KMS-11 (cell line): ENCODE results near the gene MAGEA10.

ENCODE experiments used
- H2AFZ ChIP-seq: fragments of 200-600 bp; sonication (generic); 2 replicates; pipeline ENCODE4 v1.6.1; 2016; ENCODE audit warnings: antibody characterized with exemption, mixed run types, low read depth
- H3K27ac ChIP-seq: fragments of 200-600 bp; sonication (generic); 2 replicates; pipeline ENCODE4 v1.6.1; 2016; ENCODE audit warnings: mild to moderate bottlenecking, mixed run types
- H3K27me3 ChIP-seq: fragments of 200-600 bp; sonication (generic); 2 replicates; pipeline ENCODE4 v1.6.1; 2017; ENCODE audit warnings: mild to moderate bottlenecking, low read depth, mixed run types, moderate library complexity; ENCODE audit not compliant: insufficient read depth
- H3K36me3 ChIP-seq: fragments of 200-600 bp; sonication (generic); 2 replicates; pipeline ENCODE4 v1.6.1; 2017; ENCODE audit warnings: mild to moderate bottlenecking, mixed run types; ENCODE audit not compliant: insufficient read depth
- H3K4me1 ChIP-seq: fragments of 200-600 bp; sonication (generic); 2 replicates; pipeline ENCODE4 v1.6.1; 2016; ENCODE audit warnings: mild to moderate bottlenecking, low read depth, mixed run types; ENCODE audit not compliant: poor library complexity, severe bottlenecking
- H3K4me2 ChIP-seq: fragments of 200-600 bp; sonication (generic); 2 replicates; pipeline ENCODE4 v1.7.0; 2016; ENCODE audit warnings: mild to moderate bottlenecking, mixed run types
- H3K4me3 ChIP-seq: fragments of 200-600 bp; sonication (generic); IDR thresholded peaks from 2 replicates; pipeline ENCODE4 v1.6.1; 2017; ENCODE audit warnings: low read depth, low read length, mixed read lengths; ENCODE audit not compliant: insufficient read depth
- H3K79me2 ChIP-seq: fragments of 200-600 bp; sonication (generic); 2 replicates; pipeline ENCODE4 v1.6.1; 2016; ENCODE audit warnings: low read depth, mixed run types; ENCODE audit not compliant: insufficient read depth
- H3K9ac ChIP-seq: fragments of 200-600 bp; sonication (generic); 2 replicates; pipeline ENCODE4 v1.6.1; 2016; ENCODE audit warnings: mild to moderate bottlenecking, mixed run types
- H4K20me1 ChIP-seq: fragments of 200-600 bp; sonication (generic); 2 replicates; pipeline ENCODE4 v1.6.1; 2016; ENCODE audit warnings: mild to moderate bottlenecking, mixed run types; ENCODE audit not compliant: insufficient read depth
- CTCF ChIP-seq: fragments of 200-600 bp; sonication (generic); conservative IDR thresholded peaks from 2 replicates; pipeline ENCODE4 v1.6.1; 2017; ENCODE audit warnings: low read depth, mild to moderate bottlenecking, antibody characterized with exemption, low read length, moderate library complexity, mixed read lengths

Gene MAGEA10

GRCh38 chrX:152108527-152108926, 29.9 kb downstream of the MAGEA10 start:
- Histone ChIP-seq H3K79me2 (no peaks in the 10 kb centered on the region), H3K9ac (no peak overlapping the region), H3K4me3 (no peak overlapping the region), H3K4me2 (no peak overlapping the region), H3K36me3 (no peaks in the 10 kb centered on the region), H3K27me3 (no peaks in the 10 kb centered on the region), H3K4me1 (no peaks in the 10 kb centered on the region), H4K20me1 (no peaks in the 10 kb centered on the region), H2AFZ (no peak overlapping the region), H3K27ac (no peak overlapping the region)
- TF ChIP-seq CTCF: no peak

- no peaks in the 10 kb centered on the region for H3K79me2 ChIP-seq
- no peak overlapping the region for H3K4me2 ChIP-seq
- no peak overlapping the region for H2AFZ ChIP-seq
- H3K27me3 ChIP-seq: no peaks in the 10 kb centered on the region
- H3K36me3 ChIP-seq: no peaks in the 10 kb centered on the region
- no peaks in the 10 kb centered on the region for H3K4me1 ChIP-seq
- H3K4me3 ChIP-seq: no peak overlapping the region
- H3K27ac ChIP-seq: no peak overlapping the region
- H3K9ac ChIP-seq: no peak overlapping the region
- no peaks in the 10 kb centered on the region for H4K20me1 ChIP-seq
- TF ChIP-seq CTCF: no peak
These were observed 34.5 kb downstream of the MAGEA10 start for GRCh38 chrX:152103866-152104265.

GRCh38 chrX:152086141-152086540, 52.2 kb downstream of the MAGEA10 start:
- Histone ChIP-seq H3K4me3 (no peak overlapping the region), H3K4me1 (no peaks in the 10 kb centered on the region), H3K27ac (no peak overlapping the region), H4K20me1 (no peaks in the 10 kb centered on the region), H3K36me3 (no peaks in the 10 kb centered on the region), H3K79me2 (no peaks in the 10 kb centered on the region), H2AFZ (no peak overlapping the region), H3K4me2 (no peak overlapping the region), H3K27me3 (no peaks in the 10 kb centered on the region), H3K9ac (no peak overlapping the region)
- TF ChIP-seq CTCF: no peak
